Activated CD8-positive, alpha-beta memory T cell treated with anti-CD3 and anti-CD28 coated beads, Interleukin-2, amount 50 U/mL, for 1 hour (primary cell): ENCODE measurements around the gene GLIS1.
"Not testable (repeated sequence)": the region's sequence is repeated elsewhere in the genome, so short reads cannot be mapped to it uniquely, and the experiment has no call there.

Experiments
- DNase-seq: peaks from one replicate; pipeline ENCODE4 v3.0.0-alpha.2; 2020; ENCODE audit errors: extremely low read depth

GLIS1 gene

GRCh38 chr1:53561503-53562105 is 177.4 kb downstream of the GLIS1 start:
- DNase-seq = no peak

GRCh38 chr1:53560581-53561502 is 178.1 kb downstream of the GLIS1 start:
- DNase-seq = no peak

- no peak for DNase-seq
These were observed 178.9 kb downstream of the GLIS1 start for GRCh38 chr1:53559854-53560580.

- no peak for DNase-seq
These were observed 179.6 kb downstream of the GLIS1 start for GRCh38 chr1:53559391-53559815.

GRCh38 chr1:53558739-53559315 is 180.1 kb downstream of the GLIS1 start:
- DNase-seq = no peak

- no peak for DNase-seq
These were observed 180.9 kb downstream of the GLIS1 start for GRCh38 chr1:53557830-53558738.

- no peak for DNase-seq
These were observed 181.6 kb downstream of the GLIS1 start for GRCh38 chr1:53557369-53557768.

GRCh38 chr1:53556657-53557227 is 182.2 kb downstream of the GLIS1 start:
- DNase-seq = no peak

- DNase-seq = not testable (repeated sequence)
These were observed 183.2 kb downstream of the GLIS1 start for GRCh38 chr1:53555620-53556326.

- no peak for DNase-seq
These were observed 184.2 kb downstream of the GLIS1 start for GRCh38 chr1:53554592-53555305.

- DNase-seq = no peak
These were observed 185.0 kb downstream of the GLIS1 start for GRCh38 chr1:53553734-53554509.

GRCh38 chr1:53552981-53553733 is 185.8 kb downstream of the GLIS1 start:
- no peak for DNase-seq

GRCh38 chr1:53552146-53552861 is 186.7 kb downstream of the GLIS1 start:
- DNase-seq = no peak

- no peak for DNase-seq
These were observed 187.5 kb downstream of the GLIS1 start for GRCh38 chr1:53551428-53551995.

- DNase-seq = no peak
These were observed 188.7 kb downstream of the GLIS1 start for GRCh38 chr1:53550201-53550741.

- DNase-seq = no peak
These were observed 189.2 kb downstream of the GLIS1 start for GRCh38 chr1:53549781-53550180.

GRCh38 chr1:53549287-53549686 is 189.7 kb downstream of the GLIS1 start:
- DNase-seq = no peak
